Stimulated activated CD8-positive, alpha-beta memory T cell treated with anti-CD3 and anti-CD28 coated beads, Interleukin-12 subunit alpha, Interleukin-12 subunit beta, amount 100 ng/mL, for 24 hours (primary cell): Measurements from ENCODE around the gene CDC14B.
"Not testable (repeated sequence)": the region's sequence is repeated elsewhere in the genome, so short reads cannot be mapped to it uniquely, and the experiment has no call there.

Experiments used
- DNase-seq: peaks from one replicate; pipeline ENCODE4 v3.0.0-alpha.2; 2020; ENCODE audit errors: extremely low read depth

CDC14B gene

GRCh38 chr9:96619491-96620180, at the start of gene CDC14B:
TSS of gene CDC14B (minus strand) at chr9:96619843. CDS start at chr9:96619378, 465 bp downstream.
- peak; percentile 45 for DNase-seq

DNA sequence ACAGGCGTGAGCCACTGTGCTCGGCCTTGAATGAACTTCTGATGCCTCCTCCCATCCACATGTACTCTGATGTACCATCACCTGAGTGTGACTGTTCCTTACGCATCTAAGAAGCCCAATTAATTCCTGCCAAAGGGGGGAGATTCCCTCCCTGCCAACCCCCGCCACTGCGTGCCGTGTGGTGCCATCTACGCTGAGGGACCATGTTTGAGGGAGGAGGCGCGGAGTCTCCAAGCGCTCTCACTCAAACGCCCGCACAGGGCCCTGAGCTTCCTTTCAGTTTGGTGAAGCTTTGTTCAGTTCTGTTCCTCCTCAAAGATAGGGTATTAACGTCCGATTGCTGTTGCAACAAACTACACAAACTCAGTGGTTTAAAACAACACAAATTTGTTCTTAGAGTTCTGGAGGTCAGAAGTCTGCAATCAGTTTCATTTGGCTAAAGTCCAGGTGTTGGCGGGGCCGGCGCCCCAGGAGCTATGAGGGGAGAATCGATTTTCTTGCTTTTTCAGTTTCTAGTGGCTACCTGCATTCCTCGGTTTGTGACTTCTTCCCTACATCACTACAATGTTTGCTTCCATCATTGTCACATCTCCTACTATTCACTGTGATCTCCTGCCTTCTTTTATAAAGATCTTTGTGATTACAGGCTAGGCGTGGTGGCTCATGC, 49.4 kb upstream of the CDC14B start:
- DNase-seq: no peak

DNA sequence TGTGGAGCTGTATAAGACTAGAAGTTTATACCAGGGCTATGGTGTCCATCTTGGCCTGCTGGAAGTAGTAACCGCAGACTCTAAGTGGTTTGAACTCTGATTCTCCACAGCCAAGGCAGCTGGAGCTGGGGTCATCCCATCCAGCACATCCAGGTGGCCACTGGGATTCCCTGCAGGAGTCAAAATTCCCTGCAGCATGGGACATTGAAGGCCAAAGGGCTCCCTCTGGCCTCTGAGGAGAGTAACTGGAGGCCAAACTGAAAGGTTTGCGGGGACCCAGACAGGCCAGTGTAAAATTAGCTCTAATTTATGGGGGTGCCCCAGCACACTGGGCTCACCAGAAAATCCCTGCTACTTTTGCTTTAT, 47.7 kb upstream of the CDC14B start:
- DNase-seq: no peak

DNA sequence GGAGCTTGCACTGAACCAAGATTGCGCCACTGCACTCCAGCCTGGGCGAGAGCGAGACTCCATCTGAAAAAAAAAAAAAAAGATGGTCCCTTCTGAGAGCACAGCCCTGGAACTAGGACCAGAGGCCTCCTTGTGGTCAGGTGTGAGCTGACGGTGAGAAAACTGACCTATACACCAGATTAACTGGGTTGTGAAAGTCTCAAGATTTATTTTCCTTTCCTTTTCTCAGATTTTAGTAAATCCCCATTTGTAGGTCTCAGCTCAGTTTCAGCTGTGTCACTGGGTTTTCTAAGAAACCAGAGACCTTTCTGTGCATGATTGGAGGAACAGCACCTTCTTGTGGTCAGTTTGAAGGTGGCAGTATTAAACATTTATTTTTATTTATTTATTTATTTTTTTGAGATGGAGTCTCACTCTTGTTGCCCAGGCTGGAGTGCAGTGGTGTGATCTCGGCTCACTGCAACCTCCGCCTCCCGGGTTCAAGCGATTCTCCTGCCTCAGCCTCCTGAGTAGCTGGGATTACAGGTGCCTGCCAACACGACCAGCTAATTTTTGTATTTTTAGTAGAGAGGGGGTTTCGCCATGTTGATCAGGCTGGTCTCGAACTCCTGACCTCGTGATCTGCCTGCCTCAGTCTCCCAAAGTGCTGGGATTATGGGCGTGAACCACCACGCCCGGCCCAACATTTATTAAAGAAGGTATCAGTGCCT, 47.2 kb upstream of the CDC14B start:
- not testable (repeated sequence) for DNase-seq

GRCh38 chr9:96665789-96666188, 46.1 kb upstream of the CDC14B start:
- no peak for DNase-seq

DNA sequence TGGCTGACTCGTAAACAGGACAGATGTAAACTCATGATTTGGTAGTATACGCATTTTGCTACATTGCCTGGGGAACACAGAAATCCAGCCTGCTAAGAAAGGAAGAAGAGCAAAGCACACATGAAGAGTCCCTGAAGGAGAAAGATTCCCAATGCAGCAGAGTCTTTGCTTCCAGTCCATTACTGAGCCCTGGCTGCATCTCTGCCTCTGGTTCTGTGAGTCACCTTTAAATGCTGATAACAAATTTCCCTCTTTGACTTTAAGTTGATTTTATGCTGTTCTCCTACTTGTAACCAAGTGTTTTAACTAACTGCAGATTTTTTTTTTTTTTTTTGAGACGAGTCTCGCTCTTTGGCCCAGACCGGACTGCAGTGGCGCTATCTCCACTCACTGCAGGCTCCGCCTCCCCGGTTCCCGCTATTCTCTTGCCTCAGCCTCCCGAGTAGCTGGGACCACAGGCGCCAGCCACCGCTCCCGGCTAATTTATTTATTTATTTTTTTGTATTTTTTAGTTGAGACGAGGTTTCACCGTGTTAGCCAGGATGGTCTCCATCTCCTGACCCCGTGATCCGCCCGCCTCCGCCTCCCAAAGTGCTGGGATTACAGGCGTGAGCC, 44.0 kb upstream of the CDC14B start:
- no peak for DNase-seq

DNA sequence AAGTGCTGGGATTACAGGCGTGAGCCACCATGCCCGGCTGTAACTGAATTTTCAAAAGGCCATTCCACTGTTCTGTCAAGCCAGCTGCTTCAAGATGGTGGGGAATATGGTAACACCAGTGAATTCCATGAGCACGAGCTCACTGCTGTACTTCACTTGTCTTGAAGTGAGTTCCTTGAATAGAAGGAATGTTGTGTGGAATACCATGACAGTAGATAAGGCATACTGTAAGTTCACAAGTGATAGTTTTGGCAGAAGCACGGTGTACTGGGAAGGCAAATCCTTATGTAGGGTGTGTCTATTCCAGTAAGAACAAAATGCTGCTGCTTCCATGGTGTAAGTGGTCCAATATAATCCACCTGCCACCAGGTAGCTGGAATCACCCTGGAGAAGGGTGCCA, 42.1 kb upstream of the CDC14B start:
- DNase-seq: no peak

DNA sequence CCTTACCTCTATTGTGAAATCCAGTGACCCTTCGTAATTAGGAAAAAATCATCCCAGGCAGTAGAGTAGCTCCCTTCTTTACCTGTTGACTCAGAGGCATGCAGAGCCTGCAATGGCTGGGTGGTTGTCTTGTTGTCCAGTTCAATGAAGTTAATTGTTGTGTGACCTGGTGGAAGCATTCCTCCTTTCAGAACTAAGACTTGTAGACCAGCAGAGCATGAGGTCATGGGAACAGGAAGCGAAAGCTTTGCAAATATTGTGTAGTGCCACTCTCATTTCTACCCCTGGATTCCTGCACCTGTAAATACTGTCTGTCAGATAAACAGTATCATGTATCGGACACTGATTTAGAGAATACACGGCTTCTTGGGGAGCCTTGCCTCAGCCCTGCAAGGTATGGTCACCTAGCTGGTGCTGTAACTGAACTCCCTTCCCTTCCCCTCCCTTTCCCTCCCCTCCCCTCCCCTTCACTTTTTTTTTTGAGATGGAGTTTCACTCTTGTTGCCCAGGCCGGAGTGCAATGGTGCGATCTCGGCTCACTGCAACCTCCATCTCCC, 41.1 kb upstream of the CDC14B start:
- no peak for DNase-seq

DNA sequence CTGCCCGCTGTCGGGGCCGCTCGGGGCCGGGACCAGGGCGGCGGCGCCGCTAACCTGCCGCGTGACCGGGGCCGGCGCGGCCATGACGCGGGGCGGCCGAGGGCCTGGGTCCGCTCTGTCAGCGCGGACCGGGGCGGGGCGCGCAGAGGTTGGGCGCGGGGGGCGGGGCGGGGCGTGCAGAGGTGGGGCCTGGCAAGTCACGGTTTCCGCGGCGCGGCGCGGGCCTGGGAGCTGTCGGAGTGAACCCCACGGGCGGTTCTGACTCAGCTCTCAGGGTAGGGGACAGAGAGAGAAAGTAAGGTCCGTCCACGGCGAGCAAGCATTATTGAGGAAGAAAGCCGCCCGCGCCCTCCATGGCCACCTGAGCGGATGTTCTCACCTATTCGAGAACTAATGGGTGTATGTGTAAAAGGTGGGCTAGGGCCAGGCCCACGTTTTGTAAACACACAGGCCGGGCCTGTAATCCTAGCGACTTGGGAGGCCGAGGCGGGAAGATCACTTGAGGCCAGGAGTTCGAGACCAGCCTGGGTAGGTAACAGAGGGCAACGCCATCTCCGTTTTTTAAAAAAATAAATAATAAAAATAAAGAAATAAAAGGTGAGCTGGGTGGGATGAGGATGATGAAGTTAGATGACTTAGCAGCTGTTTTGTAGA, 35.7 kb upstream of the CDC14B start, which contains the start of gene PRXL2C:
TSS of gene PRXL2C (minus strand) at position 120 of the 654 bp plus-strand sequence. CDS start at position 84, 36 bp downstream.
- peak; percentile 60 for DNase-seq

DNA sequence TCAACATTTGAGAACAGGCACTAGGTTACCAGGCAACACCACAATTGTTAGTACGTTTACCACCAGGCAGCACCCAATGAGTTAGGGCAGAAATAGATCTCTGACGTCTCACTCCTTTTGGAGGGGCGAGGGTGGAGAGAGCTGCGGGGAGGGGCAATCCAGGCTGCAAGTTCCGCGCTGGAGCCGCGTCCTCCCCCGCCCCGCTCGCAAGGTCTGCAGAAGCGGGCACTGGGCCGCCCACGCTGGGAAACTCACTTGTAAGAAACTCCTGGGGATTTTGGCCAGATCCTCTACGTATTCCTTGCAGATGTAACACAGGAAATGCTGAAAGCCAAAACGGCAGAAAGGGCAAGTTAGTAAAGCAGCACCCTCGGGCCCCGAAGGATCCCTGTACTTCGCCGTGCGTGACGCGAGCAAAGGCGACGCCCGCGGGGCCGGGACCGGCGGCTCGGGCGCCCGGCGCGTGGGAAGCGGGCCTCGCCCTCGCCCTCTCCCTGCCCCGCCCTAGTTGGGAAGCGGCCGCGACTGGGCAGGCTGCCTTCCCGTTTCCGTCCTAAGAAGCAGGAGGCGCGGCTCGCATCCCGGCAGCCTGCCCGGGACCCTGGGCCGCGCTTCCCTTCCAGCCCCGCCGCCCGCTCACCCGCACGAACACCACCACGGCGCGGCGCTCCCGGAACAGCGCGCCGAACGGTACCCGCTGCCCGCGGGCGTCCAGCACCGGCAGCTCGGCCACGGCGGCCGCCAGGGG, 35.0 kb upstream of the CDC14B start:
- DNase-seq: peak; percentile 32

GRCh38 chr9:96651626-96652025, 32.0 kb upstream of the CDC14B start:
- no peak for DNase-seq

GRCh38 chr9:96649620-96650324, 30.1 kb upstream of the CDC14B start:
- no peak for DNase-seq

GRCh38 chr9:96646081-96646991, 26.7 kb upstream of the CDC14B start:
- DNase-seq: no peak

- no peak for DNase-seq
These were observed 24.5 kb upstream of the CDC14B start for GRCh38 chr9:96644137-96644536.

GRCh38 chr9:96641514-96641913, 21.9 kb upstream of the CDC14B start:
- DNase-seq: no peak

DNA sequence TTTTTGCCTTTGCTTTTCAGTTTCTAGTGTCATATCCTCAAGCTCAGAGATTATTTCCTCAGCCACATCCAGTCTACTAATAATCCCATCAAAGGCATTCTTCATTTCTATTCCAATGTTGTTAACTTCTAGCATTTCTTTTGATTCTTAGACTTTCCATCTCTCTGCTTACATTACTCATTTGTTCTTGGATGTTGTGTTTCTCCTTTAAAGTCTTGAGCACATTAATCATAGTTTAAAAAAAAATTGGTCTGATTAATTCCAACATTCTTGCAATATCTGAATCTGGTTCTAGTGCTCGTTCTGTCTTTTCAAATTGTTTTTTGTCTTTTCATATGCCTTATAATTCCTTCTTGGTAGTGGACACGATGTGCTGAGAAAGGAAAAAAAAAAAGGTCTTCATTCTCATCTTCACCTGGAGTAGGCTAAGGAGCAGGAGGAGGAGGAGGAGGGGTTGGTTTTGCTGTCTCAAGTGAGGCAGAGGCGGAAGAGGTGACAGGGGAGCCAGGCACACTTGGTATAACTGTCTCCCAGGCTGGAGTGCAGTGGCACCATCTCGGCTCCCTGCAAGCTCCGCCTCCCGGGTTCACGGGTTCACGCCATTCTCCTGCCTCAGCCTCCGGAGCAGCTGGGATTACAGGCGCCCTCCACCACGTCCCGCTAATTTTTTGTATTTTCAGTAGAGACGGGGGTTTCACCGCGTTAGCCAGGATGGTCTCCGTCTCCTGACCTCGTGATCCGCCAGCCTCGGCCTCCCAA, 19.1 kb upstream of the CDC14B start:
- no peak for DNase-seq

- DNase-seq: no peak
These were observed 16.7 kb upstream of the CDC14B start for GRCh38 chr9:96636368-96636767.

DNA sequence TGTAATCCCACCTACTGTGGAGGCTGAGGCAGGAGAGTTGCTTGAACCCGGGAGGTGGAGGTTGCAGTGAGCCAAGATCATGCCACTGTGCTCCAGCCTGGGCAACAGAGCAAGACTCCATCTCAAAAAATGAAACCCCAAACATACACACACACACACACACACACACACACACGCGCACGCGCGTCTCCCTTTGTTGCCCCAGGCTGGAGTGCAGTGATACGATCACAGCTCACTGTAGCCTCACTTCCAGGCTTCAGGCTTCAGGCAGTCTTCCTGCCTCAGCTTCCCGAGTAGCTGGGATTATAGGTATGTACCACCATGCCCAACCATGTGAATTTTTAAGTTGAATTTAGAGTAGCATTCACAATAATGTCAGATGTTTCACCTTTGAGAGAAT, 13.9 kb upstream of the CDC14B start:
- DNase-seq: not testable (repeated sequence)
